Activated T-cell treated with anti-CD3 and anti-CD28 coated beads, Interleukin-2, amount 50 U/mL, for 24 hours (primary cell): Measurements from ENCODE around the gene PDCD2L.
A peak's percentile ranks its signal among the peaks of the same experiment; 100 is the strongest.
"Not testable (repeated sequence)": the region's sequence is repeated elsewhere in the genome, so short reads cannot be mapped to it uniquely, and the experiment has no call there.

Source experiments
- DNase-seq: peaks from one replicate; pipeline ENCODE4 v3.0.0-alpha.2; 2020
- H3K27ac Mint-ChIP-seq: 2 replicates; pipeline ENCODE4 v1.8.0; 2020; ENCODE audit warnings: mild to moderate bottlenecking, mixed read lengths
- H3K27me3 Mint-ChIP-seq: 2 replicates; pipeline ENCODE4 v1.8.0; 2020; ENCODE audit warnings: mixed read lengths
- H3K36me3 Mint-ChIP-seq: 2 replicates; pipeline ENCODE4 v1.8.0; 2020; ENCODE audit warnings: low read depth, mixed read lengths
- H3K4me1 Mint-ChIP-seq: 2 replicates; pipeline ENCODE4 v1.8.0; 2020; ENCODE audit warnings: low read depth, mixed read lengths
- H3K4me3 Mint-ChIP-seq: 2 replicates; pipeline ENCODE4 v1.8.0; 2020; ENCODE audit warnings: mild to moderate bottlenecking, moderate library complexity, mixed read lengths
- H3K9me3 Mint-ChIP-seq: 2 replicates; pipeline ENCODE4 v1.8.0; 2020; ENCODE audit warnings: mixed read lengths

Gene PDCD2L

DNA sequence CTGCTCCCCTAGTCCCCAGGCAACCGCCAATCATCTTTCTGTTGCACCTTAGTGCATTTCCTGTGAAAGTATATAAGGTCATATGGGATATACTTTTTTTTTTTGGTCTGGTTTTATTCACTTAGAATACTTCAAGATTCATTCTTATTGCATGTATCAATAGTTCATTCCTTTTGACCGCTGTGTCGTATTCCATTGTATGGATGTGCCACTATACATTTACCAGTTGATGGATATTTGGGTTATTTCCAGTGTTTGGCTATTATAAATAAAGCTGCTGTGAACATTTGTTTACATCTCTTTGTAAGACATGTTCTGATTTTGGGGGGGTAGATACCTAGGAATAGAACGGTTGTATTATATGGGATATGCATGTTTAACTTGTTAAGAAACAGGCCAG lies 14.1 kb downstream of the PDCD2L start:
- H3K27ac Mint-ChIP-seq: peak overlapping the region; percentile 5

DNA sequence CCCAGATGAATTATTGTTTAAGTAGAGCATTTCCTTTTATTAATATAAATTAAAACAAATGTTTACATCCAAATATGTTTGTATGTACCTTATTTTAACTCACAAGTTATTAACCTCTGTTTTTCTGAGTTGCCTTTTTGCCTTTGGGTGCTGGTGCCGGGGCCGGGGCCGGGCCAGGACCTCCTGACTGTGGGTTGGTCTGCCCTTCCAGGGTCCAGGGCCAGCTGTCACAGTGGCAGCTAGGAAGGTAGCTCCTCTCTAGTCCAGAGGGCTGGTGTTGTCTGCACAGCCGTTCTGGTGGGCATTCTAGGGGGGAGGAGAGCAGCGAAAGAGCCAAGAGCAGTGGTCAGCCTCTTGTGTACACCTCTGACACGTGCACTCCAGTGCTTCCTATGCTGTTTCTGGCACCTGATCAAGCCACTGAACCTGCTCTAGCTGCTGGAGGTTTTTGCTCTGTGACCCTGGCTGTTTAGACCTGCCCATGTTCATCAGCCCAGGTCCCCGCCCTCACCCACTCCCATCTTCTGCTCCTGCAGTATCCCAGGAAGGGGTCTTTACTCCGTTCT lies 22.0 kb downstream of the PDCD2L start:
- Mint-ChIP-seq H3K4me3 (no peak overlapping the region), H3K36me3 (peaks cover 77% of the 10 kb centered on the region), H3K27me3 (no peaks in the 10 kb centered on the region), H3K27ac (peak overlapping the region; percentile 67), H3K9me3 (no peaks in the 10 kb centered on the region), H3K4me1 (peaks cover 24% of the 10 kb centered on the region)
- DNase-seq: no peak

More for the DNA sequence above, 14.1 kb downstream of the PDCD2L start:
- no peaks in the 10 kb centered on the region for H3K27me3 Mint-ChIP-seq
- DNase-seq: no peak
- peaks cover 7% of the 10 kb centered on the region for H3K4me1 Mint-ChIP-seq
- H3K4me3 Mint-ChIP-seq: no peak overlapping the region
- no peaks in the 10 kb centered on the region for H3K9me3 Mint-ChIP-seq
- H3K36me3 Mint-ChIP-seq: peaks cover 86% of the 10 kb centered on the region

DNA sequence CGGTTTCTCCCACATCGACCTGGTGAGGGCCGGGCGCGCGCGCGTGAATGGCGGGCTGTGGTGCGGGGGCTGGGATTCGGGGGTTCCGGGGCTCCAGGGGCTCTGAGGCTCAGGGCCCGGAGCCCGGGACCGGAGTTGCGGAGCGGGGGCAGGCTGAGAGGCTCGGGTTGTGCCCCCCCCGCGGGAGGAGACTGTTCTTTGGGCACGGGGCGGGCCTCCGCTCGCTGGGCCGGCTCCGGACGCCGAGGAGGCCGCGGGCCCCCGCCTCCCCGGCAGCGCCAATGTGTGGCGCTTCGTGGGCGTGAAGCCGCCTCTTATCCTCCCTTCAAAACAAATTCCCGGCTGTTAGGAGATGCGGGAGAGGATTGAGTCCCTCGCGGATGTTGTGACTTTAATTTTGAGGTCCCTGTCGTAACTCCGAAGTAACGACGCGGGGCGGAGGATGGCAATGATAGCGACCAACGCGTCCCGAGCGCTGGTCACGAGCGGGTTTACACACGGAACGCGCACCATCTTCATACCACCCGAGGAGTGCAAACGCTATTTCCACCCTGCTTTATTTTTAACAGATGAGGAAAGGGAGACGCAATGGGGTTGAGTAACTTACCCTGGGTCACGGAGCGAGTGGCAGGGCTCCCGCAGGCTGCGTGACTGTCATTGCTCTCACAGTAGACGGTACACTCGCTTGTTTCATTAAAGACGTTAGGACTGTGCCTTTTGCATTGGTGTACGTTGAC lies 24.5 kb downstream of the PDCD2L start:
- Mint-ChIP-seq H3K9me3 (no peaks in the 10 kb centered on the region), H3K4me3 (peak overlapping the region; percentile 98), H3K4me1 (peaks cover 38% of the 10 kb centered on the region), H3K27ac (peak overlapping the region; percentile 97), H3K27me3 (no peaks in the 10 kb centered on the region), H3K36me3 (peaks cover 82% of the 10 kb centered on the region)
- no peak for DNase-seq

DNA sequence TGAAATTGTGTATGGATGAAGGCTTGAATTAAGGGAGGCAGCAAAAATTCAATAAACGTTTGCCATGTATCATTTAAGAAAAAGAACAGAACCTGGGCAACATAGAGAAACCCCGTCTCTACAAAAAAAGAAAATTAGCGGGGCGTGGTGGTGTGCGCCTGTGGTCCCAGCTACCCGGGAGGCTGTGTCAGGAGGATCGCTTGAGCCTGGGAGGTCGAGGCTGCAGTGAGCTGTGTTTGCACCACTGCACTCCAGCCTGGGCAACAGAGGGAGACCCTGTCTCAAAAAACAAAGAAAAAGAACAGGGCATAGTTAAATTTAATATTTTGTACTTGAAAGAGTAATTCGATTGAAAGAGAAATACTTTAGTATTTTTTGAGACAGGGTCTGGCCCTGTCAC lies 25.4 kb downstream of the PDCD2L start:
- Mint-ChIP-seq H3K27ac (peak overlapping the region; percentile 97), H3K36me3 (peaks cover 82% of the 10 kb centered on the region), H3K9me3 (no peaks in the 10 kb centered on the region), H3K27me3 (no peaks in the 10 kb centered on the region), H3K4me1 (peaks cover 44% of the 10 kb centered on the region), H3K4me3 (peak overlapping the region; percentile 98)
- no peak for DNase-seq

DNA sequence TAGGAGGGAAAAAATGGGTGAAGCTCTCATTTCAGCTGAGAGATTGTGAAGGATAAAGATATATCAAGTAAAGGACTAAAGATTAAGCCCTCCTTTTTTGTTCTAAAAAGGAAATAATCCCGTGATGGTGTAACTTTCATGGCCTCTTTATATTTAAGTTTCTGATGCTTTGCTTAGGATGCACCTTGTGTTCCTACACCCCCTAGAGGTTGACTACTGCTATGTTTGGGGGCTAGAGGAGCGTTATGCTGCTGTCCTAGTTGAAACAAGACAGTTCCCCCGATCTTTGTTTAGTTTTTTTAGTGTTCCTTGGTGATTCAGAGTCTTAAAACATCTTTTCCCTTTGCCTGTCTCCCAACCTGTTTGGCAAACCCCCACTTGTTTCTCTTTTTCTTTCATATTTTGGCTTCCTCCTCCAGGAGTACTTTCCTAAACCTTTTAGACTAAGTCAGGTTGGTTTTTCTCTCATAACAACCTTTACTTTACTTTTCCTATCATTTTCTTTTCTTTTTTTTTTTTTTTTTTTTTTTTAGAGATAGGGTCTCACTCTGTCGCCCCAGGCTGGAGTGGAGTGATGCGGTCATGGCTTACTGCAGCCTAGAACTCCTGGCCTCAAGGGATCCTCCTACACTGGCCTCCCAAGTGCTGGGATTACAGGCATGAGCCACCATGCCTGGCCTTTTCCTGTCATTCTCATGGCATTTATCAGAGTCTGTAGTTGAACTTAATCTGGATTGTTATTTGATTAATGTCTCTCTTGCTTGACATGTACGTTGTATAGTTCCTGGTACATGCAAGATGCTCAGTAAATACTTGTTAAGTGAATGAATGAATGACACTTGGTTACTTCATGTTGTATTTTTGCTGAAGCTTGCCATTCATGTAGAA lies 26.8 kb downstream of the PDCD2L start:
- Mint-ChIP-seq H3K4me3 (peak overlapping the region; percentile 98), H3K27me3 (no peaks in the 10 kb centered on the region), H3K27ac (peak overlapping the region; percentile 87), H3K36me3 (peaks cover 82% of the 10 kb centered on the region), H3K9me3 (no peaks in the 10 kb centered on the region), H3K4me1 (peaks cover 44% of the 10 kb centered on the region)
- DNase-seq: no peak

DNA sequence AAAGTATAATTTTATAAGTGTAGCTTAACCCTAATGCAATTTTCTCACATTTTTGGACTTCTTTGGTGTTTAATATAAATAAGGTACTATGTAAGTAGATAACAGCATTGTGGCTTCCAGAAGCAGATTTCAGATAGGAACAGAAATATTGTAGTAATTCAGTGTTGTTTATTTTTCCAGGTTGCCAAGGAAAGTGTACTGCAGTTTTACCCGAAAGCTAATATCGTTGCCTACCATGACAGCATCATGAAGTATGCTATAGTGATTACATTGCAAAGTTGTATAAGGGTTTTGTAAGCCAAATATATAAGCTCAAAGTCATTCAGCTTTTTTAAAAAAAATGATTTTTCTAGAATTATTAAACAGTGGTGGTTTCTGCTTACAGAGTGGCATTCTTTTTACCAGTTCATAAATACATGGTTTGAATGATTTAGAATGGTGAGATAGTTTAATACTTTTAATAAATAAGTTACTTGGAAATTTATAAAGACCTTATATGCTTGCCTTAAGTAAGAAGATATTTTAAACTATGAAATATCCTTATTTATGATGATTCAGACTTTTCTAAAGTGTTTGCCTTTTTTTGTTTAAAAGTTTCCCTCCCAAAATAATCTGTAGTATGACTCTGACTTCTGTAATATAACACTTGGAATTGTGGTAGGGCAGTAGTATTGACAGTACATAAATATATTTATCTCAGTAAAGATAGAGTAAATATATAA lies 27.6 kb downstream of the PDCD2L start:
- Mint-ChIP-seq H3K27me3 (no peaks in the 10 kb centered on the region), H3K4me3 (no peak overlapping the region), H3K36me3 (peaks cover 83% of the 10 kb centered on the region), H3K4me1 (peaks cover 44% of the 10 kb centered on the region), H3K9me3 (no peaks in the 10 kb centered on the region), H3K27ac (no peak overlapping the region)
- no peak for DNase-seq

DNA sequence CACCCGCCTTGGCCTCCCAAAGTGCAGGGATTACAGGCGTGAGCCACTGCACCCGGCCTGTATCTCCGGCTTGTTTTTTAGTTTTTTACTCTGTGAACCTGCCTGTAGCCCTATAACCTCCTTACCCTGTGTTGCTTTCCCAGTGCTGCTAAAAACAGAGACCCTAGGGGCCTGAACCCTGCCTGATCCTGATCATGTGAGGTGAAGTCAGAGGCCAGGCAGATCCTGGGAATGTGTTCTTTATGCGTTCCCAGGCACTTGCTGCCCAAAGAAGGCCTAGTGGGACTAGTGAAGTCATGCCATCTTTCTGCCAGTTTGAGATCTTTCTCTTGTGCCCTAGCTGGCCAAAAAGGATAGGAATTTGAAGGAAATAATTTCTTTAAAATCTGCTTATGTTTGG lies 28.6 kb downstream of the PDCD2L start:
- H3K4me3 Mint-ChIP-seq: peak overlapping the region; percentile 13
- no peaks in the 10 kb centered on the region for H3K27me3 Mint-ChIP-seq
- no peak for DNase-seq
- peak overlapping the region; percentile 65 for H3K27ac Mint-ChIP-seq
- H3K9me3 Mint-ChIP-seq: no peaks in the 10 kb centered on the region
- H3K36me3 Mint-ChIP-seq: peaks cover 89% of the 10 kb centered on the region
- H3K4me1 Mint-ChIP-seq: peaks cover 40% of the 10 kb centered on the region

DNA sequence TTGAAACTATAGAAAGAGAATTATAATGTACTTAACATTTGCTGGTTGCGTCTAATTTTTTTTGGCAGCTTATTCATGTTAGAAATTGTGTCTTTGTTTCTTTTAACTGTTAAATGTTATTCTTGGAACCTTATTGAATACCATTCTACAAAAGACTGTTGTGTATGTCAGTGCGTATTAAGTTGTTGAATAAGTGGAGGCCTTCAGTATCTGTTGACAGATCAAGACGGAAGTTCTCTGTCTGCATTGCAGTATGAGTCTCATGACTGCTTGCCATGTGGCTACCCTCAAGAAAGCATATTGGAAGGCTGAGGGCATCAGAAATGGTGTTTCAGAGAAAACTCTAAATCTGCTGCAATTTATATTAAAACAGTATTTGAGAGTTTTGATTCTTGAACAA lies 32.5 kb downstream of the PDCD2L start:
- Mint-ChIP-seq H3K36me3 (peaks cover 94% of the 10 kb centered on the region), H3K27me3 (no peaks in the 10 kb centered on the region), H3K4me1 (peaks cover 23% of the 10 kb centered on the region), H3K4me3 (no peak overlapping the region), H3K9me3 (no peaks in the 10 kb centered on the region), H3K27ac (no peak overlapping the region)
- no peak for DNase-seq

DNA sequence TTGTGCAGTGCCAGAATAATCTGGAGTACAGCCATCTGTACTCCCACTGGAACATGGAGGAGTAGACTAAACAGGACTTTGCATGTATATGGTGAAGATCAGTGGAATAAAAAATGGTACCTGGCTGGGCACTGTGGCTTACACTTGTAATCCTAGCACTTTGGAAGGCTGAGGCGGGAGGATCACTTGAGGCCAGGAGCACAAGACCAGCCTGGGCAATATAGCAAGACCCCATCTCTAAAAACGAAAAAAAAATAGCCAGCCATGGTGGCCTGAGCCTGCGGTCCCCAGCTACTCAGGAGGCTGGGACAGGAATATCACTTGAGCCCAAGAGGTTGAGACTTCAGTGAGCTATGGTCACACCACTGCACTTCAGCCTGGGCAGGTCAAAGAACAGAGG lies 44.0 kb downstream of the PDCD2L start:
- Mint-ChIP-seq H3K36me3 (peaks cover 94% of the 10 kb centered on the region), H3K9me3 (no peaks in the 10 kb centered on the region), H3K27me3 (no peaks in the 10 kb centered on the region), H3K4me1 (peaks cover 11% of the 10 kb centered on the region), H3K4me3 (no peak overlapping the region), H3K27ac (peak overlapping the region; percentile 71)
- no peak for DNase-seq

DNA sequence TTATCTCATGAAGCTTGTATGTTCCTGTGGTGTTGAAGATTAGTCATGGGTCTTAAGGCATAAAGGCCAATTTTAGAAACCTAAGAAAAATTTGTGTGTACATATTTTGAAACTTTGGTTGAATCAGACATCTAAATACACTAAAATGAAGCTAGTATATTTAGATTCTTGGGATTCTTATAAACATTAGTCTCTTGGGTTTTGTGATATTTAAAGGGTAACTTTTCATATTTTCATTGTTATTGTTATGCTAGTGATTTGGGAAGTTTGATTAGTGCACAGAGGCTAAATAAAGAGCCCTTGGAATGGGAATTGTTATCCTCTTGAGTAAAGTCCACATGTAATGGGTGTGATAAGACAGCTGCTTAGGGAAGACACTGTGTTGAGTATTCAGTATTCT lies 48.5 kb downstream of the PDCD2L start:
- no peaks in the 10 kb centered on the region for H3K27me3 Mint-ChIP-seq
- H3K36me3 Mint-ChIP-seq: peaks cover 82% of the 10 kb centered on the region
- peaks cover 21% of the 10 kb centered on the region for H3K4me1 Mint-ChIP-seq
- DNase-seq: no peak
- H3K9me3 Mint-ChIP-seq: no peaks in the 10 kb centered on the region
- H3K4me3 Mint-ChIP-seq: no peak overlapping the region
- no peak overlapping the region for H3K27ac Mint-ChIP-seq

DNA sequence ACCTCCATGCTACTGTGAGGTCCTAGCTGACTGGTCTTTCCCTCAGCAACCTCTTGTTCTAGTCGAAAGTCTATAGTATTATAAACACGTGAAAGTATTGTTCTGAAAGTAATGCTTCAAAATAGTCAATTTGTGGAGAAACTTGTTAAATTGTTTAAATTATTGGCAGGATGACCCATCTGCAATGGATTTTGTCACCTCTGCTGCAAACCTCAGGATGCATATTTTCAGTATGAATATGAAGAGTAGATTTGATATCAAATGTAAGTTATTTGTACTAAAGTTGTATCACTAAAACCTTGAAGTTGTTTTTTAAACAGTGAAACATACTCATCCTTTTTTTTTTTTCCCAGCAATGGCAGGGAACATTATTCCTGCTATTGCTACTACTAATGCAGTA lies 49.9 kb downstream of the PDCD2L start:
- peaks cover 81% of the 10 kb centered on the region for H3K36me3 Mint-ChIP-seq
- no peak overlapping the region for H3K27ac Mint-ChIP-seq
- no peak for DNase-seq

DNA sequence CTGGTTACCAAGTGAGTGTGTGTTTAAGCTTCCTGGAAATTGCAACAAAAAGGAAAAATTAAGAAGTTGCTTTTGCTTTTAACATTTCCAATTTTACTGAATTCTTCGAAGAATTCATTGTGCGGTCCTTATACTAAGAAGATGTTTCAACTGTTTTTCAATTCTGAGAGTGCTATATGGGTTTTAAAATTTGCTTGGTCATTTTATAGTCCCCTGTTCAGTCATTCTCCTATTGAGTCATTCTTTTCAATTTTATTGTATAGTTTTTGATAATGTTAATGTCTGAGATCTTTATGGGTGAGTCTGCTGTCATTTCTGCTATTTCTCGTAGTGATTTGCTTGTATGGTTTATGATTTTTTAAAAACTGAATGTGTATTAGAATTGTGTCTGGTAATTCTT lies 50.5 kb downstream of the PDCD2L start:
- Mint-ChIP-seq H3K27me3 (no peaks in the 10 kb centered on the region), H3K9me3 (no peaks in the 10 kb centered on the region), H3K27ac (peak overlapping the region; percentile 75), H3K36me3 (peaks cover 81% of the 10 kb centered on the region), H3K4me1 (peaks cover 21% of the 10 kb centered on the region), H3K4me3 (no peak overlapping the region)
- DNase-seq: no peak

More for the DNA sequence above, 49.9 kb downstream of the PDCD2L start:
- Mint-ChIP-seq H3K4me3 (no peak overlapping the region), H3K4me1 (peaks cover 21% of the 10 kb centered on the region), H3K27me3 (no peaks in the 10 kb centered on the region), H3K9me3 (no peaks in the 10 kb centered on the region)

DNA sequence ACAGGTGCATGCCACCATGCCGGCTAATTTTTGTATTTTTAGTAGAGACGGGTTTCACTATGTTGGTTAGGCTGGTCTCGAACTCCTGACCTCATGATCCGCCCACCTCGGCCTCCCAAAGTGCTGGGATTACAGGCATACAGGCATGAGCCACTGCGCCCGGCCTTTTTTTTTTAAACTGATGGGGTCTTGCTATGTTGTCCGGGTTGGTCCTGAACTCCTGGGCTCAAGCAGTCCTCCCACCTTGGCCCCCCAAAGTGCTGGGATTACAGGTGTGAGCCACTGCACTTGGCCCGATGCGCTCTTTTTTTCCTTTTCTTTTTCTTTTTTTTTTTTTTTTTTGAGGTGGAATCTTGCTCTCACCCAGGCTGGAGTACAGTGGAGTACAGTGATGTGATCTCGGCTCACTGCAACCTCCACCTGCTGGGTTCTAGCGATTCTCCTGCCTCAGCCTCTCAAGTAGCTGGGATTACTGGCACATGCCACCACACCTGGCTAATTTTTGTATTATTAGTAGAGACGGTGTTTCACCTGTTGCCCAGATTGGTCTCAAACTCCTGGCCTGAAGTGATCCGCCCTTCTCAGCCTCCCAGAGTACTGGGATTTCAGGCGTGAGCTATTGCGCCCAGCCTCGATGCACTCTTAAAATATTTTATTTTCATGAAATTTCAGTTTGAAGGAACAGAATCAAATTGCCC lies 51.7 kb downstream of the PDCD2L start:
- H3K27ac Mint-ChIP-seq, H3K27me3 Mint-ChIP-seq, H3K4me3 Mint-ChIP-seq, DNase-seq, H3K9me3 Mint-ChIP-seq: not testable (repeated sequence)
- Mint-ChIP-seq H3K36me3 (peaks cover 84% of the 10 kb centered on the region), H3K4me1 (peaks cover 21% of the 10 kb centered on the region)

DNA sequence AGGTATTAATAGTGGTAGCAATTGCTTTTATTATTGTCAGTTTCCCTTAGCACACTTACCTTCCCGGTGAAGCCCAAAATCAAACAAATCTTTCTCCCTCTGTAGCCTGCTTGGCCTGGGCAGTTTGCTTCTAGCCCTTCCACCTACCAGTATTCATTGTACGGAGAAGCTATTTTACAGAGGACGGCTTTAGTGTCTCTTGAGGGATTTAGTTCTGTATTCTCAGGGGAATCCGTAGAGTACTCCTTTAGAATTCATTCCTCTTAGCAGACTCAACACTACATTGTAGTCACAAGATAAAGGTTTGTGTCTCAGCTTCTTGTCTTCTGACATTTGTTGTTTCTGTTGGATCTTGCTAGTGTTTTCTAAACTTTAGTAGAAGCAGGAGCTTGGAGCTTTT lies 53.2 kb downstream of the PDCD2L start:
- no peak overlapping the region for H3K27ac Mint-ChIP-seq
- no peaks in the 10 kb centered on the region for H3K27me3 Mint-ChIP-seq
- no peaks in the 10 kb centered on the region for H3K9me3 Mint-ChIP-seq
- H3K4me3 Mint-ChIP-seq: no peak overlapping the region
- peaks cover 19% of the 10 kb centered on the region for H3K4me1 Mint-ChIP-seq
- no peak for DNase-seq
- H3K36me3 Mint-ChIP-seq: peaks cover 85% of the 10 kb centered on the region
